GM12878 (cell line): Measurements from ENCODE around the gene ABCC3. TPM values are rescaled to one million over a fixed set of nuclear protein-coding genes. Genes with fewer than 3 reads are reported as not detected.

Source experiments
- ATAC-seq: fragments of 200-7000 bp; cut with Tn5 transposase; 3 replicates; pipeline ENCODE4 v1.9.1; 2020; ENCODE audit warnings: mild to moderate bottlenecking, moderate library complexity
- BruUV-seq: library from RNA; stranded (reverse); fragments of 400-500 nt; replicated peaks from 2 replicates; lab custom pipeline; 2021; lab: Mats Ljungman, UMichigan
- CTCF ChIA-PET: fragments of 300-600 bp; sonication (Branson Sonifier 250); formaldehyde crosslinking; extraction: SDS; loops from one replicate; lab custom pipeline; 2021; ENCODE audit warnings: inconsistent platforms; lab: Yijun Ruan, JAX
- POLR2A ChIA-PET: fragments of 350-600 bp; formaldehyde crosslinking; extraction: SDS; loops from one replicate; lab custom pipeline; 2021; ENCODE audit warnings: inconsistent platforms; lab: Charles Lee
- RAD21 ChIA-PET: fragments of 300-600 bp; sonication (Branson Sonifier 250); formaldehyde crosslinking; loops from one replicate; lab custom pipeline; 2023; ENCODE audit warnings: antibody characterized with exemption; ENCODE audit not compliant: unreplicated experiment; lab: Charles Lee
- SMC1A ChIA-PET: fragments of 300-600 bp; sonication (Branson Sonifier 250); formaldehyde crosslinking; loops from one replicate; lab custom pipeline; 2023; ENCODE audit not compliant: unreplicated experiment, uncharacterized antibody; lab: Charles Lee
- DNase-seq: peaks from one replicate; pipeline ENCODE4 v3.0.0-alpha.2; 2011; ENCODE audit warnings: low read depth, low spot score
- FAIRE-seq: peaks from 3 replicates; lab custom pipeline; 2011; peaks lifted over from hg19 to GRCh38; lab: Jason Lieb, UNC
- H2AFZ ChIP-seq: 2 replicates; pipeline ENCODE4 v1.6.0; 2011; ENCODE audit warnings: low read depth, low read length, control low read depth; ENCODE audit not compliant: control insufficient read depth
- H3K27ac ChIP-seq: 2 replicates; pipeline ENCODE4 v1.5.1; 2011; ENCODE audit warnings: control low read depth; ENCODE audit not compliant: control insufficient read depth, insufficient read depth
- H3K27me3 ChIP-seq, 2 experiments: replicated peaks in 1 of 2; 2 replicates each; pipeline versions ENCODE4 v1.6.0 to v1.6.1; 2011; ENCODE audit warnings: low read length in 1 of 2; ENCODE audit not compliant: control insufficient read depth in 2 of 2, insufficient read depth in 2 of 2
- H3K36me3 ChIP-seq, 2 experiments: 2 replicates each; pipeline ENCODE4 v1.5.1; 2011; ENCODE audit warnings: low read length in 1 of 2; ENCODE audit not compliant: control insufficient read depth in 2 of 2, insufficient read depth in 2 of 2
- H3K4me1 ChIP-seq: 2 replicates; pipeline ENCODE4 v1.6.1; 2011; ENCODE audit warnings: mild to moderate bottlenecking, low read length, moderate library complexity, mixed read lengths; ENCODE audit not compliant: control insufficient read depth, insufficient read depth
- H3K4me2 ChIP-seq: 2 replicates; pipeline ENCODE4 v1.6.0; 2011; ENCODE audit warnings: control low read depth; ENCODE audit not compliant: control insufficient read depth, insufficient read depth
- H3K4me3 ChIP-seq: fragments of 200-600 bp; sonication (generic); 2 replicates; pipeline ENCODE4 v1.5.1; 2016
- H3K79me2 ChIP-seq: 2 replicates; pipeline ENCODE4 v1.6.0; 2011; ENCODE audit warnings: low read length; ENCODE audit not compliant: control insufficient read depth, insufficient read depth
- H3K9ac ChIP-seq: 2 replicates; pipeline ENCODE4 v1.8.0; 2011; ENCODE audit warnings: low read length, control low read depth, mixed read lengths; ENCODE audit not compliant: control insufficient read depth, insufficient read depth
- H3K9me3 ChIP-seq: replicated peaks from 3 replicates; pipeline ENCODE4 v1.5.1; 2011; ENCODE audit warnings: mild to moderate bottlenecking, low read length; ENCODE audit not compliant: control insufficient read depth, insufficient read depth
- H4K20me1 ChIP-seq: 2 replicates; pipeline ENCODE4 v1.6.0; 2011; ENCODE audit not compliant: control insufficient read depth, insufficient read depth
- ASH2L ChIP-seq: fragments of 300-600, 200-600 bp; sonication (generic); IDR thresholded peaks from 2 replicates; pipeline ENCODE4 v1.6.1; 2017; ENCODE audit warnings: low read depth, mild to moderate bottlenecking, borderline replicate concordance
- ATF7 ChIP-seq: fragments of 450-650 bp; IDR thresholded peaks from 2 replicates; pipeline ENCODE4 v1.6.1; 2016; ENCODE audit warnings: low read depth, mild to moderate bottlenecking
- BACH1 ChIP-seq: fragments of 450-650 bp; IDR thresholded peaks from 2 replicates; pipeline ENCODE4 v1.6.1; 2017; ENCODE audit warnings: mild to moderate bottlenecking, borderline replicate concordance
- E4F1 ChIP-seq: fragments of 450-650 bp; IDR thresholded peaks from 2 replicates; pipeline ENCODE4 v1.6.1; 2018; ENCODE audit warnings: borderline replicate concordance, mild to moderate bottlenecking; ENCODE audit not compliant: partially characterized antibody
- ESRRA ChIP-seq: IDR thresholded peaks from 2 replicates; pipeline ENCODE4 v1.6.1; 2012; ENCODE audit warnings: mild to moderate bottlenecking, low read length, improper control_type of control experiment
- JUNB ChIP-seq: IDR thresholded peaks from 2 replicates; pipeline ENCODE4 v1.6.1; 2016; ENCODE audit warnings: antibody characterized with exemption, mild to moderate bottlenecking
- KLF5 ChIP-seq: fragments of 450-650 bp; IDR thresholded peaks from 2 replicates; pipeline ENCODE4 v1.6.1; 2014; ENCODE audit warnings: mild to moderate bottlenecking; ENCODE audit not compliant: partially characterized antibody
- NFYB ChIP-seq: IDR thresholded peaks from 2 replicates; pipeline ENCODE4 v1.6.1; 2011; ENCODE audit warnings: low read depth, mild to moderate bottlenecking, low read length, improper control_type of control experiment, moderate library complexity; ENCODE audit not compliant: insufficient read depth
- NR2F1 ChIP-seq: fragments of 450-650 bp; conservative IDR thresholded peaks from 2 replicates; pipeline ENCODE4 v1.6.1; 2017; ENCODE audit warnings: mild to moderate bottlenecking
- PBX3 ChIP-seq: IDR thresholded peaks from 2 replicates; pipeline ENCODE4 v1.6.1; 2011; ENCODE audit warnings: mild to moderate bottlenecking, low read depth, low read length, moderate library complexity; ENCODE audit not compliant: insufficient replicate concordance
- RB1 ChIP-seq: fragments of 450-650 bp; formaldehyde crosslinking; IDR thresholded peaks from 2 replicates; pipeline ENCODE4 v1.6.1; 2017; ENCODE audit warnings: mild to moderate bottlenecking, borderline replicate concordance
- SRF ChIP-seq, 2 experiments: IDR thresholded peaks; 2 replicates each; pipeline ENCODE4 v1.6.1; 2011; ENCODE audit warnings: low read depth in 2 of 2, low read length in 2 of 2, mild to moderate bottlenecking in 1 of 2, moderate library complexity in 1 of 2
- ZBED1 ChIP-seq: IDR thresholded peaks from 2 replicates; pipeline ENCODE4 v1.6.1; 2016; ENCODE audit warnings: borderline replicate concordance
- WGBS: methylation state at CpG from one replicate; pipeline ENCODE4 v1.1.6; 2016; ENCODE audit warnings: low lambda C conversion rate; ENCODE audit not compliant: insufficient replicate concordance, insufficient coverage; ENCODE audit errors: missing lambda C conversion rate; 5-methylcytosine and 5-hydroxymethylcytosine counted together
- in situ Hi-C: fragments of 300-500 bp; cut with MboI; formaldehyde crosslinking; loops from 9 replicates; pipeline ENCODE4 v1.14.3; 2018; ENCODE audit warnings: mixed read lengths
- intact Hi-C: fragments of 100-400 bp; cut with micrococcal nuclease; formaldehyde crosslinking; loops from one replicate; pipeline ENCODE4 v1.14.2; 2022; ENCODE audit not compliant: unreplicated experiment
- polyA plus RNA-seq, 11 experiments: library from polyadenylated mRNA; depleted of rRNA in 4 of 11; unstranded in 6 of 11; stranded (reverse) in 5 of 11; fragments of >200 nt; fragmentation: Nextera tagmentation in 4 of 11; fragmentation: Illumina TruSeq in 1 of 11; extraction: Ambion mirVana in 4 of 11; extraction: Trizol in 1 of 11; gene quantifications; 1 replicate in 1 of 11; 2 replicates in 10 of 11; pipeline versions ENCODE4 v1.2.1 to v1.2.3, GENCODE V29; 2011 to 2016; ENCODE audit warnings: inconsistent platforms in 2 of 11, missing spikeins in 2 of 11, low read depth in 1 of 11
- total RNA-seq, 4 experiments: library from RNA; depleted of rRNA in 3 of 4; stranded (reverse); fragments of >200 nt in 3 of 4; fragmentation: Illumina TruSeq in 1 of 4; extraction: Trizol in 1 of 4; gene quantifications; 2 replicates each; pipeline versions ENCODE4 v1.2.1 to v1.2.3, GENCODE V29; 2013 to 2021
- TF ChIP-seq, protein P1 (sequence below): IDR thresholded peaks from 2 replicates; pipeline ENCODE4 v1.6.1; 2011; ENCODE audit warnings: low read depth, low read length, improper control_type of control experiment, borderline replicate concordance

Gene ABCC3
- total and polyA plus RNA-seq, 10 of the 15 experiments (the other 5 are each of a cell fraction or from before 2014, with no cell fraction given), result 0.21 to 2.3 (median 0.71) TPM; not detected in 6

GRCh38 chr17:50585346-50585745 is 49.3 kb upstream of the ABCC3 start:
- ChIA-PET RAD21 (no interaction called here), POLR2A (no interaction called here), CTCF (interaction anchor here (1.0 to 1.1 kb wide), 2 partner anchors 10 to 28 kb away, joined by 3 read pairs; no protein-coding TSS in a partner anchor), SMC1A (no interaction called here)
- in situ Hi-C loops (no loop called here), intact Hi-C loops (no loop called here)
- no peak overlapping the region for H3K9ac ChIP-seq
- H3K4me1 ChIP-seq, result no peaks in the 10 kb centered on the region
- no peak overlapping the region for H3K4me2 ChIP-seq
- no peaks in the 10 kb centered on the region for H3K9me3 ChIP-seq
- no peak overlapping the region for H2AFZ ChIP-seq
- no peak for DNase-seq
- H3K36me3 ChIP-seq, result no peaks in the 10 kb centered on the region
- BruUV-seq, result no TSS peak
- no peak overlapping the region for H3K4me3 ChIP-seq
- H4K20me1 ChIP-seq, result no peaks in the 10 kb centered on the region
- 11% methylated on average over 4 of the region's 4 CpGs for WGBS
- TF ChIP-seq NR2F1, result no peak
- TF ChIP-seq RB1, result no peak
- TF ChIP-seq ESRRA, result no peak
- TF ChIP-seq NFYB, result no peak
- TF ChIP-seq E4F1, result no peak
- TF ChIP-seq SRF (IDR thresholded peaks at IDR 0.05; ENCODE audit: low read depth in 2 of 2, low read length in 2 of 2), result no peak
- TF ChIP-seq, protein P1, sequence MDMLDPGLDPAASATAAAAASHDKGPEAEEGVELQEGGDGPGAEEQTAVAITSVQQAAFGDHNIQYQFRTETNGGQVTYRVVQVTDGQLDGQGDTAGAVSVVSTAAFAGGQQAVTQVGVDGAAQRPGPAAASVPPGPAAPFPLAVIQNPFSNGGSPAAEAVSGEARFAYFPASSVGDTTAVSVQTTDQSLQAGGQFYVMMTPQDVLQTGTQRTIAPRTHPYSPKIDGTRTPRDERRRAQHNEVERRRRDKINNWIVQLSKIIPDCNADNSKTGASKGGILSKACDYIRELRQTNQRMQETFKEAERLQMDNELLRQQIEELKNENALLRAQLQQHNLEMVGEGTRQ, result no peak
- TF ChIP-seq PBX3, result no peak
- TF ChIP-seq ZBED1, result no peak
- TF ChIP-seq BACH1, result no peak
- no peak for TF ChIP-seq ASH2L
- TF ChIP-seq KLF5, result no peak
- TF ChIP-seq ATF7, result no peak
- TF ChIP-seq JUNB, result no peak
- ATAC-seq, result no peak
- H3K27me3 ChIP-seq, result peaks cover 2 to 4% of the 10 kb centered on the region in 2 experiments; a peak in 2 of 4 replicates
- no peak overlapping the region for H3K27ac ChIP-seq
- no peaks in the 10 kb centered on the region for H3K79me2 ChIP-seq
- FAIRE-seq, result no peak
